NT2/D1 (cell line): ENCODE measurements around the gene CFAP65.

Source experiments
- SUZ12 ChIP-seq: IDR thresholded peaks from 2 replicates; pipeline ENCODE4 v1.6.1; 2011; ENCODE audit not compliant: insufficient read length, insufficient read depth; ENCODE audit errors: extremely low read depth
- YY1 ChIP-seq: IDR thresholded peaks from 2 replicates; pipeline ENCODE4 v1.6.1; 2011; ENCODE audit not compliant: insufficient read length, insufficient read depth
- ZNF274 ChIP-seq: IDR thresholded peaks from 2 replicates; pipeline ENCODE4 v1.6.1; 2011; ENCODE audit warnings: mild to moderate bottlenecking, low read depth, low read length

DNA sequence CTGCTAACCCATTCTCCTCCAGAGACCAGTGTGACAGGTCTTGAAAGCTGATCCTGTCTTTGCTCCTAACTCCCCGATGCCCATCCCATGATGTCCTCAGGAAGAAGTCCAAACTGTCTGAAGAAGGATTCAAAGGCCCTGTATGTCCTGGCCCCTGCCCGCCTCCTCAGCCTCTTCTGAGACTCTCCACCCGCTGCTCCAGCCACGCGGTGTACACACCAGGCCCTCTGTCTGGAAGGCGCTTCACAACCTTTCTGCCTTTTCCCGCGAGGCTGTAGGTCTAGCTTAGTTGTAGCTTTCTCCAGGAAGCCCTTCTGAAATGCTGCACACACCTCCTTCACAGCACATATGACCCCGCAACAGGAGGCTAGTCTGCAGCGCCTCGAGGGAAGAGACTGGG, 24.6 kb downstream of the CFAP65 start:
- no peak for TF ChIP-seq YY1
- no peak for TF ChIP-seq ZNF274
- TF ChIP-seq SUZ12, result no peak
